Measurements from ENCODE around the gene C1orf105.
A peak's percentile ranks its signal among the peaks of the same experiment; 100 is the strongest.

C1orf105 gene

DNA sequence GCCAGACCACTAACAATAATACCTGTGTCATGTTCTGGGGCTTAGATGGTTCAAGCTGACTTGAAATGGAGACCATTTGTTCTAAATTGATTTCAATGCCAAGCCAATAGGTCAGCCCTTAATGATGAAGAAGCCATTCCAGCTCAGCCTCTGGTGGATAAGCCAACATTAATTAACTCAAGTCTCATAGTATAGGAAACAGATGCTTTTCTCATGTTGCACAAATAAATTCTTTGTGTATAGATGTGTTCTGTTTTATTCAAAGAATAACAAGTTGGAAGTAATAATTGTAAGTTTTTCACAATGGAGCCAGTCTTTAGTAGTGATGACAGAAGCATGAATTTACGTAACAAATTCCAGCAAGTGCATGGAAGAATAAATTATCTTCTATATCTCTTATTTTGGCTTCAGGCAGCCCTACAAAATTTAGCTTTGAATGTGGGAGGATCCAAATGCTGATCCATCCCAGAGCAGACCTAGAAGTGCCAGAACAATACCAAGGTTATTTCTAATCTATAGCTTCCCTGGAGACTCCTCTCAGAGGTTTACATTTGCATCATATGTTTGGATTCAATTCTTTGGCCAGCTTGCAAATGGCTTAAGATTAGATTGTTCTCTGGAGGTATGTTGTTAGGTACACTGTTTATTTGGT is 42.2 kb upstream of the C1orf105 start:
- no peak for TF ChIP-seq CTCF (IDR thresholded peaks at IDR 0.05)
- no peak for DNase-seq
- no peaks in the 10 kb centered on the region for H3K9me3 Mint-ChIP-seq
- no peaks in the 10 kb centered on the region for H3K36me3 Mint-ChIP-seq (ENCODE audit: low read depth)
- peaks cover 33% of the 10 kb centered on the region for H3K4me1 Mint-ChIP-seq
- H3K27ac Mint-ChIP-seq, result no peak overlapping the region
- H3K27me3 Mint-ChIP-seq (ENCODE audit: low read depth, poor library complexity), result no peaks in the 10 kb centered on the region
- no peak overlapping the region for H3K4me3 Mint-ChIP-seq

DNA sequence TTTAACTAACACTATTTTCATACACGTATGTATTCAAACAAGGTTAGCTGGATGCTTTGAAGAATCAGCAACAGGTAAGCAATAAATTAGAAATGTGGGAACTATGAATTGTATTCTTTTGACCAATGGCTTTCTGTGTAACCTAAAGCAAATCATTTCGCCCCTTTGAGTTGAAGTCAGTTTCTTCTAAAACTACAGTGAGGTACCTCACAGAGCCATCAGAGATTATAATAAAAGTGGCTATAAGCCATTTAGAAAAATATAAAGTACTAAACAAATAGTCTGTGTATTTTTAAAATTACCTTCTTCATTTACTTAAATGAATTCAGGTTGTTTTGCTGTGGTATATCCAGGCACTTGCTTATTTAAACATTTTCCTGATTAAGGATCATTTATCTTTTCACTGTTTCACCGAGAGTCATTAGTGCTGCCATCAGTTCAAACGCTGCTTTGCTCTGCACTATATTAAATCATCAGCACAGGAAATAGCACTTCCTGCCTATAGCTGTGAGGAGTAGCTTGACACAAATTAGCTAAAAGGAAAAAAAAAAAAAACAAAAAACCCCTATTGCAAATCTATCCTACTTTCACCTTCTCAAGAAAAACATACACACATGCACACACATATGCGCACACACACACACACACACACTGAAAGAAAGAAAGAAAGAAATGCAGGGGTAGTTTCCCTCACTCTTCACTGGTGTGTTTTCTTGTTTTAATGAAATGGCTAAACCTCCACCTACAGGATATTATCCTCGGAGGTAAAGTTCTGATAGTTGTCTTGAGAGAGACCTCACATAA is 39.8 kb upstream of the C1orf105 start:
- Mint-ChIP-seq H3K36me3 (ENCODE audit: low read depth) (no peaks in the 10 kb centered on the region), H3K4me3 (peak overlapping the region; percentile 8)

DNA sequence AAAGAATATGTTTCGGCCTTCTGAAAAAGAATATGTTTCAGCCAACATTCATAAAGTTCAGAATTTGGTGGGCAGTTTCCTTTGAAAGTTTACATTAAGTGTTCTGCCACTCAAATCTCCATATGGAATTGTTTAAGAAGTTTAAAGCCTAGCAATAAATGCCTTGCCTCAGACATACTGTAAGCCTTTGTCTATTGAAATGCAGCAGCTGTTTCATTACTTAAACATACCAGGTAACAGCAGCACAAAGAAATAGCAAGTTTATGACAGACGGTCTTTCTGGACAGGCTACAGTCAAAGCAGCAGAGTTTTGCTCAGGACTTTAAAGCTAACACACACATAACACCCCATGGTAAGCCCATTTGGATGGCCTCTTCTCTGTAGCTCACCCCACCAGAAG is 38.5 kb upstream of the C1orf105 start:
- no peak for DNase-seq
- no peak for TF ChIP-seq CTCF (IDR thresholded peaks at IDR 0.05)
- Mint-ChIP-seq H3K4me1 (peaks cover 44% of the 10 kb centered on the region), H3K36me3 (ENCODE audit: low read depth) (no peaks in the 10 kb centered on the region), H3K4me3 (no peak overlapping the region), H3K9me3 (no peaks in the 10 kb centered on the region), H3K27ac (peak overlapping the region; percentile 45), H3K27me3 (ENCODE audit: low read depth, poor library complexity) (peaks cover 2% of the 10 kb centered on the region)

More for the DNA sequence above, 39.8 kb upstream of the C1orf105 start:
- H3K27me3 Mint-ChIP-seq (ENCODE audit: low read depth, poor library complexity), result peaks cover 2% of the 10 kb centered on the region
- no peak for TF ChIP-seq CTCF (IDR thresholded peaks at IDR 0.05)
- H3K27ac Mint-ChIP-seq, result peak overlapping the region; percentile 81
- H3K4me1 Mint-ChIP-seq, result peaks cover 44% of the 10 kb centered on the region
- DNase-seq, result no peak
- H3K9me3 Mint-ChIP-seq, result no peaks in the 10 kb centered on the region

- no peak overlapping the region for H3K4me3 Mint-ChIP-seq
- peaks cover 44% of the 10 kb centered on the region for H3K4me1 Mint-ChIP-seq
- peaks cover 3% of the 10 kb centered on the region for H3K27me3 Mint-ChIP-seq (ENCODE audit: low read depth, poor library complexity)
- H3K27ac Mint-ChIP-seq, result no peak overlapping the region
- DNase-seq, result no peak
- no peaks in the 10 kb centered on the region for H3K9me3 Mint-ChIP-seq
- TF ChIP-seq CTCF (IDR thresholded peaks at IDR 0.05), result no peak
- H3K36me3 Mint-ChIP-seq (ENCODE audit: low read depth), result no peaks in the 10 kb centered on the region
Measured at GRCh38 chr1:172382406-172382805, 38.1 kb upstream of the C1orf105 start.

DNA sequence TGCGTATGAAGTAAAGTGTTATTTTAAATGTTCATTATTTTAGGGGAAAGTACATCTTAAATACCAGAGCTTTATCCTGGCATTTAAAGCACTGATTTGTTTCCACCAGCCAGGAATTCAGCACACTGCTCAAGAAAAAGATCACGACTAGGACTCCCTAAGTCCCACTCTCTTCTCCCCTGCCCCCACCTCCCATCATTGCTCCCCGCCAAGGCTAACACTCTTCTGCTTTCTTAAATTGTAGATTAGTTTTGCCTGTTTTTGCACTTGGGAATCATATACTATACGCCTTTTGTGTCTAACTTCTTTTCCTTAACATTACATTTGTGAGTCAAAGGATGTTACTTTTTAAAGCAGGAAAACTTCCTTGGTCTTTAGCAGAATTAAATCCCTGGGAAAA is 37.5 kb upstream of the C1orf105 start:
- Mint-ChIP-seq H3K27ac (peak overlapping the region; percentile 82), H3K36me3 (ENCODE audit: low read depth) (no peaks in the 10 kb centered on the region), H3K27me3 (ENCODE audit: low read depth, poor library complexity) (peaks cover 5% of the 10 kb centered on the region), H3K4me3 (no peak overlapping the region), H3K9me3 (no peaks in the 10 kb centered on the region), H3K4me1 (peaks cover 44% of the 10 kb centered on the region)
- DNase-seq, result no peak
- no peak for TF ChIP-seq CTCF (IDR thresholded peaks at IDR 0.05)

Data from nephron progenitor cell (in vitro differentiated cells).